ENCODE results near the gene RIPOR2.
A peak's percentile ranks its signal among the peaks of the same experiment; 100 is the strongest.

Gene RIPOR2

GRCh38 chr6:24864343-24864742 is 71.4 kb downstream of the RIPOR2 start (continued):
- peak; percentile 14; the same call in 1 of the 2 replicates for TF ChIP-seq WT1 (tag by site-specific recombination; IDR thresholded peaks at IDR 0.05)
- no peak for TF ChIP-seq ZNF426 (tag by site-specific recombination; IDR thresholded peaks at IDR 0.05)
- 0 out of 2 replicates have a peak, but pooled peaks have one; percentile 23 for TF ChIP-seq ZEB2 (tag by site-specific recombination; IDR thresholded peaks at IDR 0.05)
- peak; percentile 35; the same call in 1 of the 2 replicates for TF ChIP-seq ZBTB17 (tag by site-specific recombination; IDR thresholded peaks at IDR 0.05)
- peak; percentile 31; the same call in 1 of the 2 replicates for TF ChIP-seq ZNF629 (tag by site-specific recombination; IDR thresholded peaks at IDR 0.05)
- no peak for TF ChIP-seq ZSCAN16 (tag by site-specific recombination; IDR thresholded peaks at IDR 0.05)
- no peak for TF ChIP-seq ZNF350 (tag by site-specific recombination; IDR thresholded peaks at IDR 0.05)
- no peak for TF ChIP-seq ZNF133 (tag by site-specific recombination; IDR thresholded peaks at IDR 0.05)
- TF ChIP-seq PRDM2 (tag by site-specific recombination; IDR thresholded peaks at IDR 0.05; ENCODE audit: borderline replicate concordance), result no peak
- peak; percentile 59; the same call in 1 of the 2 replicates for TF ChIP-seq ZNF660 (tag by site-specific recombination; IDR thresholded peaks at IDR 0.05)
- TF ChIP-seq SCRT1 (tag by site-specific recombination; IDR thresholded peaks at IDR 0.05; ENCODE audit: borderline replicate concordance), result no peak
- no peak for TF ChIP-seq ZNF112 (tag by site-specific recombination; IDR thresholded peaks at IDR 0.05)
- no peak for TF ChIP-seq MEIS1 (CRISPR knock-in tag; IDR thresholded peaks at IDR 0.05; ENCODE audit: borderline replicate concordance)
- peak; percentile 57; the same call in 1 of the 2 replicates for TF ChIP-seq ZNF692 (tag by site-specific recombination; IDR thresholded peaks at IDR 0.05)

- ChIA-PET POLR2A (no interaction called here), CTCF (interaction anchor here (0.7 to 0.8 kb wide), 3 partner anchors 48 to 1131 kb away, joined by 3 read pairs; no protein-coding TSS in a partner anchor)
- H3K36me3 ChIP-seq (ENCODE audit: control insufficient read depth in 2 of 2, insufficient read depth in 1 of 2, low read length in 2 of 2), result no peaks in the 10 kb centered on the region
- TF ChIP-seq ZNF837 (tag by site-specific recombination; IDR thresholded peaks at IDR 0.05) (no peak), ZNF398 (tag by site-specific recombination; IDR thresholded peaks at IDR 0.05) (no peak), OSR2 (tag by site-specific recombination; IDR thresholded peaks at IDR 0.05) (no peak), YY2 (tag by site-specific recombination; IDR thresholded peaks at IDR 0.05) (no peak), INSM2 (tag by site-specific recombination; IDR thresholded peaks at IDR 0.05) (no peak), ZBTB21 (tag by site-specific recombination; IDR thresholded peaks at IDR 0.05) (no peak), REPIN1 (tag by site-specific recombination; IDR thresholded peaks at IDR 0.05; ENCODE audit: low read depth) (no peak), ZNF132 (tag by site-specific recombination; IDR thresholded peaks at IDR 0.05; ENCODE audit: borderline replicate concordance) (no peak), ZNF48 (tag by site-specific recombination; IDR thresholded peaks at IDR 0.05) (no peak)
- H3K27ac ChIP-seq (ENCODE audit: extremely low read depth, low read depth, low read length), result no peak overlapping the region
- H3K9me3 ChIP-seq (ENCODE audit: control insufficient read depth, insufficient read depth, low read depth, low read length), result no peaks in the 10 kb centered on the region
- H3K4me3 ChIP-seq (ENCODE audit: low read depth, low read length), result no peak overlapping the region
- no peaks in the 10 kb centered on the region for H3K4me1 ChIP-seq (ENCODE audit: control insufficient read depth, insufficient read depth, low read length)
Observed at GRCh38 chr6:24861934-24862333, 73.8 kb downstream of the RIPOR2 start.

Measured in HEK293 (cell line).